ENCODE data around the gene TPM1. TPM values are rescaled to one million over a fixed set of nuclear protein-coding genes. Genes with fewer than 3 reads are reported as not detected.
"Not testable (repeated sequence)": the region's sequence is repeated elsewhere in the genome, so short reads cannot be mapped to it uniquely, and the experiment has no call there.

The TPM1 gene
- 4,149 TPM for total RNA-seq

DNA sequence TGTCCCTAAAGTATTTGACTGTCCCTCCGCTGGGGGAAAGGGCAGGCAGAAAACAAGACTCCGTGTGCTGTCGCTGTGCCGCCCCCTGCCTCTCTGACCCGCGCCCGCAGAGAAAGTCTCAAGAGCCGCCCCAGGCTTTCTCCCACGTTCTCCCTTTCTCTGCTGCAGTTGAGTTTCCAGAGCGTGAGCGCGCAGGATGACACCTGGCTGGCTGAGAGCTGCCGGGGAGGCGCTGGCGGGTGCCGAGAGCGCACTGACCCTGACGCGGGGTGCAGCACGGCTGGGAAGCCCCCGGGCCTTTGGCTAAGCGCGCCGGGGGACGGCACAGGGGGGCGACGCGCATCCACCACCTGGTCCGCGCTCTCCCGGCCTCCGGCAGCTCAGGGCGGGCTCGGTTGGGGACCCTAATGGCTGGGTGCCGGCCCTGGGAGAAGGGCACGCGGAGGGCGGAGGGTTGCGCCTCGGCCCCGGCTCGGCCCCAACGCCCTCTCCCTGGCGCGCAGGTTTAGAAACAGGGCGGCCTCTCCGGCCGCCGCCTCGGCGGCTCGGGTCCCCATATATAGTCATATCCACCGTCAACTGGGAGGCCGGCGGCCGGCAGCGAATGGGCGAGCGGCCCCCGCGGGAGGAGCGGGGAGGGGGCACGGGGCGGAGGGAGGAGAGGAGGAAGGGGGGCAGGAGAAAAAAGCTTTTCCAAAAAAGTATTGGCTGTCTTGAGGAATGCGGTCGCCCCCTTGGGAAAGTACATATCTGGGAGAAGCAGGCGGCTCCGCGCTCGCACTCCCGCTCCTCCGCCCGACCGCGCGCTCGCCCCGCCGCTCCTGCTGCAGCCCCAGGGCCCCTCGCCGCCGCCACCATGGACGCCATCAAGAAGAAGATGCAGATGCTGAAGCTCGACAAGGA, at the start of gene TPM1:
TPM1 (plus strand) TSS at position 774 of the 903 bp plus-strand sequence; CDS start at position 857, 83 bp downstream.
- no peaks in the 10 kb centered on the region for H3K9me3 ChIP-seq (ENCODE audit: control insufficient read depth in 3 of 3, low read length in 3 of 3)
- H3K4me1 ChIP-seq (ENCODE audit: control insufficient read depth in 3 of 3, insufficient read depth in 3 of 3, low read length in 3 of 3), result peaks cover 23 to 45% (median 33%) of the 10 kb centered on the region in 3 donors
- peaks cover 0 to 14% (median 9%) of the 10 kb centered on the region in 3 donors for H3K27me3 ChIP-seq (ENCODE audit: control insufficient read depth in 3 of 3, insufficient read depth in 3 of 3, low read length in 3 of 3)
- peaks cover 4 to 17% (median 6%) of the 10 kb centered on the region in 3 donors for H3K36me3 ChIP-seq (ENCODE audit: control insufficient read depth in 3 of 3, insufficient read depth in 3 of 3, low read length in 3 of 3)
- peak within 1 kb of the TSS; percentile 80 to 95 (median 89) for H3K9ac ChIP-seq (ENCODE audit: low read depth in 1 of 3, low read length in 3 of 3)
- H3K27ac ChIP-seq (ENCODE audit: low read depth, low read length), result peak within 1 kb of the TSS; percentile 94
- peak within 1 kb of the TSS; percentile 79 to 94 (median 83) for H3K4me3 ChIP-seq (ENCODE audit: low read length in 3 of 3)

DNA sequence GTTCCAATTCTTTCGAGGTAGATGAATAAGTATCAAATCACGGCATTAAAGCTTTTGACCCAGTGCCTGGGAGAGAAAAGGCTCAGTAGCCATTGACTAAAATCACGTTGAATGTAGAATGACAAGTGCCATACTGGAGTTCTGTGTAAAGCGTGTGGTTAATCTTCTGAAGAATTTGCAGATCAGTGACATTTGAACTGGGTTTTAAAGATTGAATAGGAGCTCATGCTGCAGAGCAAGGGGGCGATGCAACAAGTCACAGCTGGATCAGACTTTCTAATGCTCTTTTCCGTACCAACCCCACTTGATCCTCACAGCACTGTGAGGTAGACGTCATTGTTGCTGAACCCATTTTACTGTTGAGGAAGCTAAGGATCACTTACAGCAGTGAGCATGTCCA, 49.5 kb upstream of the TPM1 start:
- no peaks in the 10 kb centered on the region for H3K9me3 ChIP-seq (ENCODE audit: control insufficient read depth in 3 of 3, low read length in 3 of 3)
- H3K27ac ChIP-seq (ENCODE audit: low read depth, low read length), result no peak overlapping the region
- no peak overlapping the region for H3K9ac ChIP-seq (ENCODE audit: low read depth in 1 of 3, low read length in 3 of 3)
- no peaks in the 10 kb centered on the region for H3K4me1 ChIP-seq (ENCODE audit: control insufficient read depth in 3 of 3, insufficient read depth in 3 of 3, low read length in 3 of 3)
- no peaks in the 10 kb centered on the region for H3K27me3 ChIP-seq (ENCODE audit: control insufficient read depth in 3 of 3, insufficient read depth in 3 of 3, low read length in 3 of 3)
- no peak overlapping the region for H3K4me3 ChIP-seq (ENCODE audit: low read length in 3 of 3)
- H3K36me3 ChIP-seq (ENCODE audit: control insufficient read depth in 3 of 3, insufficient read depth in 3 of 3, low read length in 3 of 3), result no peaks in the 10 kb centered on the region

DNA sequence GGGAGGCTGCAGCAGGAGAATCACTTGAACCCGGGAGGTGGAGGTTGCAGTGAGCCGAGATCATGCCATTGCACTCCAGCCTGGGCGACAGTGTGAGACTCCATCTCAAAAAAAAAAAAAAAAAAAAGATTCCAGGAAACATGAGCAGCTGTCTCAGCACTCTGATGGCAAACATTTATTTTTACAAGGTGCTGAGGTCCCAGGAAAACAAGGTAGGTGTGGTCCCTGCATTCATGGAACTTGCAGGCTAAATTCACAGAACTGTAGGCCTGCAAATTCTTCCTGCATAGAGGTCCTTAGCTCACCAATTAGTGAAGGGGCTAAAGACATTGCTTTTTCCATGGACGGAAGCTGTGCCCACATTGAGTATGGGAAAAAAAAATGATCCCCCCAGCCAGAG, 48.9 kb upstream of the TPM1 start:
- H3K9me3 ChIP-seq (ENCODE audit: control insufficient read depth in 3 of 3, low read length in 3 of 3); H3K27me3 ChIP-seq (ENCODE audit: control insufficient read depth in 3 of 3, insufficient read depth in 3 of 3, low read length in 3 of 3); H3K9ac ChIP-seq (ENCODE audit: low read depth in 1 of 3, low read length in 3 of 3); H3K4me1 ChIP-seq (ENCODE audit: control insufficient read depth in 3 of 3, insufficient read depth in 3 of 3, low read length in 3 of 3); H3K4me3 ChIP-seq (ENCODE audit: low read length in 3 of 3); H3K27ac ChIP-seq (ENCODE audit: low read depth, low read length); H3K36me3 ChIP-seq (ENCODE audit: control insufficient read depth in 3 of 3, insufficient read depth in 3 of 3, low read length in 3 of 3): not testable (repeated sequence)

DNA sequence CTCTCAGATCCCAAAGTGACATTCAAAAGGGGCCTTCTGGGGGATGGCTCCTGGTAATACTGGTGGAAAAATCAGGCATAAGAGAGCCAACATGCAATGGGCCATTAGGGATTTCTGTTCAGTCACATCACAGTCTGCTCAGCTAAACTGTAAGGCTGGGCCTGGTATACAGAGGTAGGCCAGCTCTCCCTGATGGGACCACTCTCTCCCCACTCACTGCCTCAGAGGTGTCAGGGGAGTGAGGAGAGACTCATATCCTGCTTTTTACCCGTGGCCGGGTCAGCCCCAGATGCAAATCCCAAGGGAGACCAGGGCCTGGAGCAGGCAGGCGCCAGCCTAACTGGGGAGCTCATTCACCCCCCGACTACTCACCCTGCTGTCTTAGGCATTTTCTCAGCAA, 48.1 kb upstream of the TPM1 start:
- H3K27ac ChIP-seq (ENCODE audit: low read depth, low read length), result no peak overlapping the region
- H3K36me3 ChIP-seq (ENCODE audit: control insufficient read depth in 3 of 3, insufficient read depth in 3 of 3, low read length in 3 of 3), result no peaks in the 10 kb centered on the region
- no peaks in the 10 kb centered on the region for H3K9me3 ChIP-seq (ENCODE audit: control insufficient read depth in 3 of 3, low read length in 3 of 3)
- no peak overlapping the region for H3K4me3 ChIP-seq (ENCODE audit: low read length in 3 of 3)
- no peaks in the 10 kb centered on the region for H3K4me1 ChIP-seq (ENCODE audit: control insufficient read depth in 3 of 3, insufficient read depth in 3 of 3, low read length in 3 of 3)
- no peaks in the 10 kb centered on the region for H3K27me3 ChIP-seq (ENCODE audit: control insufficient read depth in 3 of 3, insufficient read depth in 3 of 3, low read length in 3 of 3)
- no peak overlapping the region for H3K9ac ChIP-seq (ENCODE audit: low read depth in 1 of 3, low read length in 3 of 3)

DNA sequence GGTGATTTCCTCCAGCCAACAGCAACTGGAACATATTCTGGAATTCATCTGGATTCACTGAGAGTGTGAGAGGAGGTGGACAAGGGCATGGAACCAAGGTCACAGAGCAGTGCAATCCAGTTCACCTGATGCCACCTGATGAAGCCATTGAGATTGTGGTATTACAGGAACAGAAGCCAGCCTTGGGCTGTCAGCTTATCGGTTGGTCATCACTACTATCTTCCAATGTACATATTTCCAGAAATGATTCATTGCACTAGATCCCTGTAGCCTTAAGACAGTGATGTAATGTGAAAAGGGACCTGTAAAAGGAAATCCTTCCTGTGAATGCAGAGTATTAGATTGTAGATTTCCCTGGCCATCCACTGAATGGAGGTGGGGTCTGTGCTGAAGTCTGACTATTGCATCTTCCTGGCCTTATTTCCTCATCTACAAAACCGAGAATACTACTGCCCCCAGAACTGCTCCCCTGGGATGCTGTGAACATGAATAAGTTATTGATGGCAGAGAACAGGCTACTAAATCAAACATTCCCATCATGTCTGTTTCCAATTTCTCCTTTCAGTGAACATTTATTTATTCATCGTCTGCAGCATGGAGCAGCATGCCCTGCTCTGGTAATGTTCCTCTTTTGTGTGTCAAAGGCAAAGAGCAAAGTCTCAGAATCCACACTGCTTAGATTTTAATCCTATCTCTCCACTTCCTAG, 47.4 kb upstream of the TPM1 start:
- no peak overlapping the region for H3K9ac ChIP-seq (ENCODE audit: low read depth in 1 of 3, low read length in 3 of 3)
- no peak overlapping the region for H3K27ac ChIP-seq (ENCODE audit: low read depth, low read length)
- H3K9me3 ChIP-seq (ENCODE audit: control insufficient read depth in 3 of 3, low read length in 3 of 3), result no peaks in the 10 kb centered on the region
- H3K4me1 ChIP-seq (ENCODE audit: control insufficient read depth in 3 of 3, insufficient read depth in 3 of 3, low read length in 3 of 3), result no peaks in the 10 kb centered on the region
- no peaks in the 10 kb centered on the region for H3K27me3 ChIP-seq (ENCODE audit: control insufficient read depth in 3 of 3, insufficient read depth in 3 of 3, low read length in 3 of 3)
- H3K4me3 ChIP-seq (ENCODE audit: low read length in 3 of 3), result no peak overlapping the region
- H3K36me3 ChIP-seq (ENCODE audit: control insufficient read depth in 3 of 3, insufficient read depth in 3 of 3, low read length in 3 of 3), result no peaks in the 10 kb centered on the region

DNA sequence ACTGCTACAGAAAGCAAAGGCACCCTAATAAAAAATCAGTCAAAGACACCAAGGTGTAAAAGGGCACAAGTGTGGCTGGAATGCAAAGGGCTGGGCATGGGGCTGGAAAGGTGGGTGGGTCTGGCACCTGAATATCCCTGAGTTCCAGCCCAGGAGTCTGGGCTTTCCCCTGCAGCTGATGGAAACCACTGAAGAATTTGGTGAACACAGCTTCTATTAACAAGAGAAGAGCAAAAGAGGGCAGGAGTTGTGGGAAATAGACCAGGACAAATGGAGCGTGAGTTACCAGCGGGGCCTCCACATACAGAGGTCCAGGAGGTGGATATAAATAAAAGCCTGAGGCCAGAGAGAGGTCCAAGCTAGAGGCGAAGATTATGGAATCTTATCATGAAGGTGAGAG, 45.1 kb upstream of the TPM1 start:
- H3K9me3 ChIP-seq (ENCODE audit: control insufficient read depth in 3 of 3, low read length in 3 of 3), result no peaks in the 10 kb centered on the region
- H3K9ac ChIP-seq (ENCODE audit: low read depth in 1 of 3, low read length in 3 of 3), result no peak overlapping the region
- no peaks in the 10 kb centered on the region for H3K4me1 ChIP-seq (ENCODE audit: control insufficient read depth in 3 of 3, insufficient read depth in 3 of 3, low read length in 3 of 3)
- no peak overlapping the region for H3K27ac ChIP-seq (ENCODE audit: low read depth, low read length)
- H3K27me3 ChIP-seq (ENCODE audit: control insufficient read depth in 3 of 3, insufficient read depth in 3 of 3, low read length in 3 of 3), result no peaks in the 10 kb centered on the region
- H3K36me3 ChIP-seq (ENCODE audit: control insufficient read depth in 3 of 3, insufficient read depth in 3 of 3, low read length in 3 of 3), result no peaks in the 10 kb centered on the region
- no peak overlapping the region for H3K4me3 ChIP-seq (ENCODE audit: low read length in 3 of 3)

DNA sequence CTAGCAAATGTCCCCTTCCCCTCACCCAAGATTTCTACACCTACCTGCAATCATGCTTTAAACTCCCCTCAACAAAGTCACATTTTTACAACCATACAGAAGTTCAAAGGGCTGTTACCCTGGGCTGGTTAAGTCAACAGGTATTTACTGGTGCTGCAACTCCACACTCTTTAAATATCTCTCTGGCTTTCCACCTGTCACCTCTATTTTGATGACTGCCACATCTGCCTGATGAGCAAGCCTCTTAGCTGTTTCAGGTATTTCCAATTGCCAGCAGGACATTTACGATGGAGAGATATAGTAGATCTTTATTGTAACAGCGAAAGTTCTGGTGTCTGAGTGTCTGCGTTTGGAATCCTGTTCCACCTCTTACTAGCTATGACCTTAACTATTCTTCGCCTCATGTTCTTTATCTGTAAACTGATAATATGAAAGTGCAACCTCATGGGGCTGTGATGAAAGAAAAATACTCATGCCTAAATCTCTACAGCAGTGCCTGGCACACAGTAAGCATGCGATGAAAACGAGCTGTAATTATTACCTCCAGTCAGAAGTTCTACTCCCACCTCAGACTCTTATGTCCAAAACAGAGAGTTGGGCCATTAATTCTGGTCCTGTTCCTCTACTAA, 44.2 kb upstream of the TPM1 start:
- no peaks in the 10 kb centered on the region for H3K36me3 ChIP-seq (ENCODE audit: control insufficient read depth in 3 of 3, insufficient read depth in 3 of 3, low read length in 3 of 3)
- no peaks in the 10 kb centered on the region for H3K4me1 ChIP-seq (ENCODE audit: control insufficient read depth in 3 of 3, insufficient read depth in 3 of 3, low read length in 3 of 3)
- no peaks in the 10 kb centered on the region for H3K9me3 ChIP-seq (ENCODE audit: control insufficient read depth in 3 of 3, low read length in 3 of 3)
- no peak overlapping the region for H3K9ac ChIP-seq (ENCODE audit: low read depth in 1 of 3, low read length in 3 of 3)
- H3K27ac ChIP-seq (ENCODE audit: low read depth, low read length), result no peak overlapping the region
- H3K27me3 ChIP-seq (ENCODE audit: control insufficient read depth in 3 of 3, insufficient read depth in 3 of 3, low read length in 3 of 3), result no peaks in the 10 kb centered on the region
- no peak overlapping the region for H3K4me3 ChIP-seq (ENCODE audit: low read length in 3 of 3)

DNA sequence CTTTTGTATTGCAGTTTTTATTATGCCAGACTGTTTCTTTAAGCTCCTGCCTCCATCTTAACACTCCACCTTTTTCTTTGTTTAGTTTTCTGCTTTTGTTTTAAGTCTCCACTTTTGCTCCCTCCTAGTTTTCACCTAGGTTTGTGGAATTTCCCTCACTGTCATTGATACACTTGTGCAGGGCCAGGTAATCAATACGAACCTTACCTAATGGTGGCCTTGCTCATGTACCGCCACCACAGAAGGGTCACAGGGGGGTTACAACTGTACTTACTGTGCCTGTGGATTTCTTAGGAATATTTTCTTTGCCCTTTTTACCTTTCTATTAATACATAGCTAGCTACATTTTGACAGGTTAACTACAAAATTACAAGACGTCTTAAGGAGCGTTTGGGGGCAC, 43.4 kb upstream of the TPM1 start:
- Histone ChIP-seq H3K9me3 (ENCODE audit: control insufficient read depth in 3 of 3, low read length in 3 of 3) (no peaks in the 10 kb centered on the region), H3K4me3 (ENCODE audit: low read length in 3 of 3) (no peak overlapping the region), H3K36me3 (ENCODE audit: control insufficient read depth in 3 of 3, insufficient read depth in 3 of 3, low read length in 3 of 3) (no peaks in the 10 kb centered on the region), H3K4me1 (ENCODE audit: control insufficient read depth in 3 of 3, insufficient read depth in 3 of 3, low read length in 3 of 3) (no peaks in the 10 kb centered on the region), H3K27me3 (ENCODE audit: control insufficient read depth in 3 of 3, insufficient read depth in 3 of 3, low read length in 3 of 3) (no peaks in the 10 kb centered on the region), H3K9ac (ENCODE audit: low read depth in 1 of 3, low read length in 3 of 3) (no peak overlapping the region), H3K27ac (ENCODE audit: low read depth, low read length) (no peak overlapping the region)

DNA sequence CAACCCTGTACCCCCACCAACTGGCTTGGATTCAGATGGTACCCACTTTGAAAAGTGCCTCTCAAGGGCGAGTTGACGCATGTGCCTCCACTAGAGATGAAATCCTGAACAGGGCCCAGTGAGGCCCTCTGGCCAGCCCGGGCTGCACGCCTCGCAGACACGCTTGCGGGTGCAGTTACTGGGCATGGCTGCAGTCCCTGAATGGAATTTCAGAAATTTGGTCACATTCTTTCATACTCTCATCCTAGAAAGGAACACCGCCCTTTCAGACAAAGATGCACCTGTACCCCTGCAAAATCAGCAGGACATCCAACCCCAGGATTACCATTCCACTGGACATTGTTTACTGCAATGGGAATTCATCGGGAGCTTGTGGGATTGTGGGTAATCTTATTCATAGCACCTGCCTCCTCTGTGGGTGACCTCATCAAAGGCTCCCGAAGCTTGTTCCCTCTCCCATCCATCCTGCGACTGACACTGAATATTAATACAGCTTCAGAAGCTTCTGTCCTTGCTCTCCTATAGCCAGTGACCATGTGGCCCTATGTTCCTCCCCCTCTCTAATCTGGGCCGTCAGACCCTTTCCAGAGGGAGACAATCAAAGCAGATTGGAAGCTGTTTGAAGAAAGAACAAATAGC, 42.5 kb upstream of the TPM1 start:
- H3K9ac ChIP-seq (ENCODE audit: low read depth in 1 of 3, low read length in 3 of 3), result no peak overlapping the region
- H3K4me1 ChIP-seq (ENCODE audit: control insufficient read depth in 3 of 3, insufficient read depth in 3 of 3, low read length in 3 of 3), result peaks cover 0 to 2% (median 0%) of the 10 kb centered on the region in 3 donors
- no peak overlapping the region for H3K27ac ChIP-seq (ENCODE audit: low read depth, low read length)
- H3K27me3 ChIP-seq (ENCODE audit: control insufficient read depth in 3 of 3, insufficient read depth in 3 of 3, low read length in 3 of 3), result no peaks in the 10 kb centered on the region
- no peak overlapping the region for H3K4me3 ChIP-seq (ENCODE audit: low read length in 3 of 3)
- no peaks in the 10 kb centered on the region for H3K9me3 ChIP-seq (ENCODE audit: control insufficient read depth in 3 of 3, low read length in 3 of 3)
- H3K36me3 ChIP-seq (ENCODE audit: control insufficient read depth in 3 of 3, insufficient read depth in 3 of 3, low read length in 3 of 3), result no peaks in the 10 kb centered on the region

Data from skeletal muscle tissue (tissue), 4 donors.